Fibroblast of lung (primary cell): Measurements from ENCODE around the gene SELENON. TPM values are rescaled to one million over a fixed set of nuclear protein-coding genes. Genes with fewer than 3 reads are reported as not detected.

Source experiments
- DNase-seq, 2 donors: peaks; one replicate each; pipeline versions ENCODE4 v3.0.0 to v3.0.0-alpha.2; 2010; ENCODE audit warnings: low read depth in 2 of 2
- H2AFZ ChIP-seq: 2 replicates; pipeline ENCODE4 v1.5.1; 2012; ENCODE audit warnings: low read length, control low read depth, inconsistent platforms
- H3K27ac ChIP-seq: 2 replicates; pipeline ENCODE4 v1.5.1; 2011; ENCODE audit warnings: low read length, control low read depth; ENCODE audit not compliant: insufficient read depth
- H3K27me3 ChIP-seq: 2 replicates; pipeline ENCODE4 v1.5.1; 2011; ENCODE audit warnings: mild to moderate bottlenecking, low read length; ENCODE audit not compliant: control insufficient read depth, insufficient read depth
- H3K36me3 ChIP-seq: 2 replicates; pipeline ENCODE4 v1.5.1; 2011; ENCODE audit warnings: low read length; ENCODE audit not compliant: control insufficient read depth, insufficient read depth
- H3K4me1 ChIP-seq: 2 replicates; pipeline ENCODE4 v1.5.1; 2011; ENCODE audit warnings: low read length; ENCODE audit not compliant: control insufficient read depth, insufficient read depth; ENCODE audit errors: extremely low read depth
- H3K4me2 ChIP-seq: 2 replicates; pipeline ENCODE4 v1.5.1; 2011; ENCODE audit warnings: low read length, control low read depth; ENCODE audit not compliant: insufficient read depth; ENCODE audit errors: extremely low read depth
- H3K4me3 ChIP-seq, 4 experiments: fragments of 200-600 bp in 1 of 4; sonication (generic) in 1 of 4; replicated peaks in 1 of 4; 2 replicates each; pipeline ENCODE4 v1.5.1; 2011 to 2016; ENCODE audit warnings: low read length in 4 of 4, low read depth in 3 of 4, mild to moderate bottlenecking in 3 of 4, control low read depth in 2 of 4, inconsistent platforms in 1 of 4, mixed read lengths in 1 of 4; ENCODE audit not compliant: insufficient read depth in 1 of 4; ENCODE audit errors: control extremely low read depth in 1 of 4
- H3K79me2 ChIP-seq: 2 replicates; pipeline ENCODE4 v1.5.1; 2012; ENCODE audit warnings: mild to moderate bottlenecking, low read length, inconsistent platforms; ENCODE audit not compliant: control insufficient read depth, insufficient read depth
- H3K9ac ChIP-seq: 2 replicates; pipeline ENCODE4 v1.5.1; 2011; ENCODE audit warnings: mild to moderate bottlenecking, low read length, control low read depth; ENCODE audit not compliant: insufficient read depth
- H3K9me3 ChIP-seq: 2 replicates; pipeline ENCODE4 v1.5.1; 2012; ENCODE audit warnings: low read depth, low read length; ENCODE audit not compliant: control insufficient read depth, insufficient read depth
- H4K20me1 ChIP-seq: 2 replicates; pipeline ENCODE4 v1.5.1; 2011; ENCODE audit warnings: low read length; ENCODE audit not compliant: control insufficient read depth, insufficient read depth; ENCODE audit errors: extremely low read depth
- CTCF ChIP-seq, 2 donors: IDR thresholded peaks in 1 of 2; conservative IDR thresholded peaks in 1 of 2; 1 replicate in 1 of 2; 2 replicates in 1 of 2; pipeline ENCODE4 v1.5.1; 2011 to 2012; ENCODE audit warnings: low read length in 2 of 2, control low read depth in 1 of 2, inconsistent platforms in 1 of 2, low read depth in 1 of 2, mild to moderate bottlenecking in 1 of 2
- EZH2 ChIP-seq: IDR thresholded peaks from 2 replicates; pipeline ENCODE4 v1.5.1; 2012; ENCODE audit warnings: low read length, control low read depth, mild to moderate bottlenecking; ENCODE audit errors: missing control alignments
- polyA plus RNA-seq, 2 donors: library from polyadenylated mRNA; depleted of rRNA in 1 of 2; stranded (reverse) in 1 of 2; unstranded in 1 of 2; fragments of >200 nt; gene quantifications; 2 replicates each; pipeline ENCODE4 v1.2.1, GENCODE V29; 2011 to 2012; ENCODE audit warnings: missing spikeins in 1 of 2
- total RNA-seq: library from RNA; depleted of rRNA; stranded (reverse); fragments of >200 nt; gene quantifications from 2 replicates; pipeline ENCODE4 v1.2.1, GENCODE V29; 2014

The SELENON gene
- total and polyA plus RNA-seq, 2 donors (not counting 1 experiment from before 2014, with no cell fraction given), result 19.3 to 67.6 TPM

- Histone ChIP-seq H2AFZ (no peak overlapping the region), H4K20me1 (no peaks in the 10 kb centered on the region), H3K27ac (no peak overlapping the region), H3K4me2 (no peak overlapping the region), H3K79me2 (no peaks in the 10 kb centered on the region), H3K9ac (no peak overlapping the region), H3K9me3 (no peaks in the 10 kb centered on the region), H3K4me3 (no peak overlapping the region), H3K27me3 (no peaks in the 10 kb centered on the region), H3K4me1 (no peaks in the 10 kb centered on the region), H3K36me3 (peaks cover 22% of the 10 kb centered on the region)
- DNase-seq, result no peak
- no peak for TF ChIP-seq EZH2
- no peak for TF ChIP-seq CTCF (conservative IDR thresholded peaks at IDR 0.05 in 1 of 2, IDR thresholded peaks at IDR 0.05 in 1 of 2; ENCODE audit: low read depth in 1 of 2, low read length in 2 of 2)
Observed at GRCh38 chr1:25813071-25813733, 13.2 kb downstream of the SELENON start.

GRCh38 chr1:25813734-25814471 lies 13.9 kb downstream of the SELENON start:
- Histone ChIP-seq H2AFZ (no peak overlapping the region), H4K20me1 (no peaks in the 10 kb centered on the region), H3K36me3 (peaks cover 22% of the 10 kb centered on the region), H3K4me3 (no peak overlapping the region), H3K79me2 (no peaks in the 10 kb centered on the region), H3K4me1 (peaks cover 5% of the 10 kb centered on the region), H3K27ac (no peak overlapping the region), H3K9me3 (no peaks in the 10 kb centered on the region), H3K9ac (no peak overlapping the region), H3K27me3 (no peaks in the 10 kb centered on the region), H3K4me2 (no peak overlapping the region)
- TF ChIP-seq EZH2 (no peak), CTCF (conservative IDR thresholded peaks at IDR 0.05 in 1 of 2, IDR thresholded peaks at IDR 0.05 in 1 of 2; ENCODE audit: low read depth in 1 of 2, low read length in 2 of 2) (no peak)
- DNase-seq, result no peak

DNA sequence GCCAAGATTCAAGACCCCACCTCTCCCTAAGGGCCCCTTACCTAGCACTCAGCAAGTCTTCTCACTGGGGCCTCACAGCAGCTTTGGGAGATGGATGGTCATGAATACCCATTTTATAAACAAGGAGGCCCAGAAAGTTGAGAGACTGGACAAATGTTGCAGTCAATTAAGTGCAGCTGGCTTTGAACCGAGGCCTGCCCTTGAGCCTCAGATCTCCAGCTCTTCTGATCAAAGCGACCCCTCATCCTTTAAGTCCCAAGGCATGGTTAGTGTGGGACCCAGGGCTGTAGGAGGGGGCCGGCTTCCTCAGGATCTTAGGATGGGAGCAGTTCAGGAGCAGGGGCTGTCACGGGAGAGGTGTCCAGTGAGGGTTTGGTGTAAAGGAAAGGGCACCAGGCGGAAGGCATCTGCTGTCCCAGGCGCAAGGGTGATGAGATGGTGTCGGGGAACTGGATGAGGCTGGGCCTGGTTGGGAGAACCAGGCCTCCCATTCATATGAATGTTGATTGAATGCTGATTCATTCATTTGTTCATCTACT lies 14.6 kb downstream of the SELENON start:
- no peaks in the 10 kb centered on the region for H3K27me3 ChIP-seq
- H2AFZ ChIP-seq, result no peak overlapping the region
- peaks cover 6% of the 10 kb centered on the region for H3K4me1 ChIP-seq
- H3K27ac ChIP-seq, result no peak overlapping the region
- no peak for TF ChIP-seq EZH2
- TF ChIP-seq CTCF (conservative IDR thresholded peaks at IDR 0.05 in 1 of 2, IDR thresholded peaks at IDR 0.05 in 1 of 2; ENCODE audit: low read depth in 1 of 2, low read length in 2 of 2), result no peak
- H3K79me2 ChIP-seq, result no peaks in the 10 kb centered on the region
- H3K4me3 ChIP-seq, result no peak overlapping the region
- no peak overlapping the region for H3K4me2 ChIP-seq
- H3K9me3 ChIP-seq, result no peaks in the 10 kb centered on the region
- peaks cover 22% of the 10 kb centered on the region for H3K36me3 ChIP-seq
- no peak overlapping the region for H3K9ac ChIP-seq
- DNase-seq, result no peak
- no peaks in the 10 kb centered on the region for H4K20me1 ChIP-seq
